K562 treated with DMSO at 1 percent for 4 hours (cell line): Measurements from ENCODE around the gene CIITA. TPM values are rescaled to one million over a fixed set of nuclear protein-coding genes. Genes with fewer than 3 reads are reported as not detected.

Source experiments
- total RNA-seq: library from RNA; unstranded; fragments of 300-600 nt; gene quantifications from 2 replicates; pipeline ENCODE4 v1.2.3, GENCODE V29; 2022; ENCODE audit not compliant: insufficient read depth

Gene CIITA
- total RNA-seq: 0.10 and 0.59 TPM in 2 replicates

GRCh38 chr16:10876799-10877341 is at the start of gene CIITA:
TSS of gene CIITA (plus strand) at chr16:10877202. CDS start at chr16:10877331, 129 bp downstream.

DNA sequence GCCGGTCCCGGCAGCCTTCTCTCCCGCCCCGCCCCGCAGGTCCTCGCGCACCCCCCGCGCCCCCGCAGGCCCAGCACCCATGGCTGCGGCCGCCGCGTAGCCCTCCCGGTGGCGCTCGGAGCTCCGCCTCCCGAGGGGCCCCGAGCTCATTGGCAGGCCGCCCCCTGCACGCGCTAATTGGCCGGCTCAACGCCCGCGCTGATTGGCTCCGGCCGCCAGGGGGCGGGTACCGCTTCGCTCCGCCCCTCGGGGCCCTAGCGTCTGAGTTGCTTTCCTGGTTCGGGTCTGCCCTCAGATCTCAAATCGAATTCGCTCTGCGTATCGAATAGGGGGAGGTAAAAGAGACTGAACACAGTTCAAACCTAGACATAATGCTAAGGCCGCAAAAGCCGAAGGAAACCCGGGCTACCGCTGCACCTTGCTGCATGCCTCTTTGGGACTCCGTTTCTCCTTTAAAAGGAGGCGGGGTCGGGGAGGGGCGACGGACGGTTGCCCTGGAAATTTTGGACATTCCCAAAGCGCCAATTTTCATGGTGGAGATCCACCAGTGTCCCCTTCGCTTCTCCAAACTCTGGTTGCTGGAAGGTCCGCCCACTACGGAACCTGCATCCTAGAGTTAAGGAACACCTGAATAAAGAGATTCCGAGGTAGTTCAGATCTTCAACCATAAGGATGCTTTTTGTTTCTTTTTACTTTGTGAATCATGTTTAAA is 65.5 kb downstream of the CIITA start, which contains the start of gene DEXI:
Gene DEXI (minus strand): TSS at position 117 of the 712 bp plus-strand sequence. CDS start 463 bp downstream, outside the sequence.

GRCh38 chr16:10944249-10945064 is 67.5 kb downstream of the CIITA start, which contains the start of gene CLEC16A:
TSS of gene CLEC16A (plus strand) at chr16:10944564. CDS start at chr16:10944718, 154 bp downstream.

Other genes with a start within 250 kb of the CIITA start
- not detected in 2 replicates for gene TEKT5, start 182.3 kb upstream of the CIITA start, total RNA-seq
- gene NUBP1, start 133.4 kb upstream of the CIITA start, total RNA-seq: 17.3 and 21.2 TPM in 2 replicates
- gene TVP23A, start 58.4 kb upstream of the CIITA start, total RNA-seq: not detected in 2 replicates
- 35.1 and 44.6 TPM in 2 replicates for gene DEXI, start 65.3 kb downstream of the CIITA start, total RNA-seq
- 18.3 and 18.8 TPM in 2 replicates for gene CLEC16A, start 67.4 kb downstream of the CIITA start, total RNA-seq